NCI-H1436 treated with DMSO at 0.1 percent for 48 hours (cell line): ENCODE data around the gene ABHD12.
"Not testable (repeated sequence)": the region's sequence is repeated elsewhere in the genome, so short reads cannot be mapped to it uniquely, and the experiment has no call there.

Experiments
- DNase-seq: peaks from one replicate; lab custom pipeline; 2025; lab: John Stamatoyannopoulos, UW

ABHD12 gene

DNA sequence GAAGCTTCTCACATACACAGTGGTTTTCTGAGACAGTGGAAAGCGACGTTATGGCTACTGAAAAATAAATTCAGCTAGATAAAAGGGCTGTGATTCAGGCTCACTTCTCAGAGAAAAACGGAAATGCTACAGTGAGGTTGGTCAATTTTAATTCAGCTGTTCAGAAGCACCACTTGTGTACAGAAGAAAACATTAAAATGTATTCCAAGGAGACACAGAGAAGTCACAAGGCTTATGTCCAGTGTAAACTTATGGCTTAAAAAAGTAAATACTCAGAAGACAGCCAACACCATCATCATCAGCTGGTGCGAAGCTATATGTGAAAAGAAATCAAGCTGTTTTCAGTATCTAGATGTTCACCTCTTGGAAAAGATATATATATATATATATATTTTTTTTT, 68.6 kb downstream of the ABHD12 start:
- no peak for DNase-seq

DNA sequence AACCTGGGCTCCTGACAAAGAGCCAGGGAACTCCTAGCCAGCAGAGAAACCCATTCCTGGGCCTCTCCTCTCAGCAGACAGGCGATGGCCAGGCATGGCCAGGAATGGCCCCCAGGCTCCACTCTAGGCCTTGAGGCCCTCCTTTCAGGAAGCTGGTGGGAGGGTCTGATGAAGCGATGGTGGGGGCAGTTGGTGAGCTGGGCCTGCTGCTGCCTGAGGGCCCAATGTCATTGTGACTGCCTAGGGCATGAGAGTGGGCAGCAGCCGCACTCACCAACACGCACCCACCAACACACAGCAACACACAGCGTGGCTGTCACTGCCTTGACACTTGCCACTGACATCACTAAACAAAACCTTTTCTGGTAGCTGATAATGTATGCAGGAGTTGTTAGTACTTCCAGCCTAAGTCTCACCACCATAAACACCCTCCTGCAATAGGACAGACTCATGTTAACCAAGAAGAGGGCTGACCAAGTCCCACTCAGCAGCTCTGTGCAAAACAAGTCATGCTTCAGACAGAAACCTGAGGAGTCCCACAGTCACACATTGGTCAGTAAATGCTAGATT, 69.3 kb downstream of the ABHD12 start:
- no peak for DNase-seq

DNA sequence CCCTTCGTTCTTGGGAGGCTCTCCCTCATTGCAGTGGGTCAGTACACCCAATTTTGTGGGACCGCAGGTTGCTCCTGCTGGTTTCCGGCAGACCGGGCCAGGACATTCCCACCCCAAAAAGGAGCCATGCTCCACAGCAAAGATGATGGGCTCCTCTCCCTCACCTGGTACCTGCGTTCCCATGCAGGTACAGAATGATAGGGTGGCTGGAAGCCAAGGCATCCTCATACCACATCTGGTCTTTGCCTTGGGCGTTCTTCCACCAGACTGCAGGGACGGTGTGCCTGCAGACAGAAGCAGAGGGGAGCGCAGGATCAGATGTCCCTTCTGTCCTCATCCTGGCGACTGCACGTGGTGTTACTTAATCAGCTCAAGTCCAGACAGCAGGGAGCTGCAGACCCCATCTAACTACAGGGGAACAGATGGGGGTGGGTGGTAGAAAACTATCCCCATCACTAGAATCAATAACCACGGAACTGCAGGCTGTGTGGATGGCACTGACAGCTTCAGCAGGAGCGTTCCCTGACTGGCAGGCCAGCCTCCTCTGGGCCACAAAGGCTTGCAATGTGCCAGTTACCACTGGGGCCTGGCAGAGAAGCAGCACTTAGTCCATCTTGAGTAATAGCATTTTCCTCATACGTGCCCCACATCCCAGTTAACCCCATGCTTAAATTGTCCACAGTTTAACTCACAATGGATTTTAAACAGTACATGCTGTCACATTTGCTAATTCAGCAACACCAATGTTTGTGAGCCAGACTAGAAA, 70.4 kb downstream of the ABHD12 start:
- DNase-seq: no peak

DNA sequence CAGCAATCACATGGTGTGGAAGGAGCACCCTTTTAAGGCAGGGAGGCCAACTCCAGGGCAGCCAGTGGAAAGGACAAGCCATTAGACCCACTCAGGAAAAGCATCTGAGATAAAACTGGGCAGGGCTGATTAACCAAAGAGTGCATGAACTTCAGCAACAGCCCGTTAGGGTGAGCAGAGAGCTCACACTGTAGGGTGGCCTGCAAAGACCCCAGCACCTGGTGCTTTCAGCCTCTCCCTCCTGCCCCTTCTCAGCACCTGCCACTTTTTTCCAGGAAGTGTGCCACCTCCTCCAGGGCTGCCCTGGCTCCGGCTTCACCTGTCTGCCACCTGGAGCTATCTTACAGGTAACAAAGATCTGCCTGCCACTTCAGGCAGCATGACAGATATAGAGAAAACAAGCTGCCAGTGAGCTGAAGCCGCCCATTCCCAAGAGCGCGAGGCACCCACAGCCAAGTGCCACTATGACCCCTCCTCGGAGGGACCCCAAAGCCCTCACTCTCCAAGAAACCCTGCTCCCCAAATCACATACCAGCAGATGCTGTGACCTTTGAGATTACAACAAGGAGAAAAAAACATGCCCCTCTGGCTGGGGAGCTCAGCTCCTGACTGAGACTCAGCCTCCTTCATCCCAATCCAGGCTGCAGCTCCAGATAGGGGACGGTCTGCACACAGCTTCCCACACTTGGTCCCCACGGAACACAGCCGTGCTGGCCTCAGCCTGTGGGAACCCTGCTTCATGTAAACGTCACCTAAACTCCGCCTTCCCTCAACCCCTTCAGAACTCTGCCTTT, 71.2 kb downstream of the ABHD12 start:
- no peak for DNase-seq

DNA sequence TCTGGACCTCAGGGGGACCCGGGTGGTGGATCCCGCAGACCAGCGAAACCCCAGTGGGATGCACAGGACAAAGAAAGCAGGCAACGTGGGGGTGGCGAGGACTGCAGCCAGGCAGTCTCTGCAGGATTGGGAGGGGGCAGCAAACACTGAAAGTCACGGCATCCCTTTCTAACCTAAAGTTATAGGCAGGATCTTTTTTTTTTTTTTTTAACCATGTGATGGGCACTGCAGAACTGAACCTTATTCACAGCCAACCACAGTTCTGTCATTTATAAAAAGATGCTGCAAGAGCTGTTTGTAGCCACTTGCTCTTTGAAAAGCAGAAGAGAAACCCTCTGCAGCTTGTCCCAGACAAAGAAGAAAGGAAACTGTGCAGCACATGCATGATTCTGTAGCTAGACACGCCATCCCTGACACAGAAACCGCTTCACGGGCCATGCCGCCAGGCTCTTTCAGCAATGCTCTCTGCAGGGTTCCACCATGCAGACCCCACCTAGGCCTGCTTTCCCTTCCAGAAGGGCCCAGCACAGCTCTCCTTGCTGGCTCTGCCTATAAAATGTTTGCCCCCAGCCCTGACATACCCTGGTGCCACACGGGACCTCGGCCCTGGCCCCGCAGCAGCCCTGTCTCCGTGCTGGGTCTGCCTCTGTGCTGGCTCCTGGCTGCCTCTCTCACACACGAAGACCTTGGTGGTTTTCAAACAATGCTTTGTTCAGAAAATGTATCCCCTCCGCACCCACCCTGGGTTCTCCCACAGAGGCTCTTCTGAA, 72.0 kb downstream of the ABHD12 start:
- DNase-seq: no peak

DNA sequence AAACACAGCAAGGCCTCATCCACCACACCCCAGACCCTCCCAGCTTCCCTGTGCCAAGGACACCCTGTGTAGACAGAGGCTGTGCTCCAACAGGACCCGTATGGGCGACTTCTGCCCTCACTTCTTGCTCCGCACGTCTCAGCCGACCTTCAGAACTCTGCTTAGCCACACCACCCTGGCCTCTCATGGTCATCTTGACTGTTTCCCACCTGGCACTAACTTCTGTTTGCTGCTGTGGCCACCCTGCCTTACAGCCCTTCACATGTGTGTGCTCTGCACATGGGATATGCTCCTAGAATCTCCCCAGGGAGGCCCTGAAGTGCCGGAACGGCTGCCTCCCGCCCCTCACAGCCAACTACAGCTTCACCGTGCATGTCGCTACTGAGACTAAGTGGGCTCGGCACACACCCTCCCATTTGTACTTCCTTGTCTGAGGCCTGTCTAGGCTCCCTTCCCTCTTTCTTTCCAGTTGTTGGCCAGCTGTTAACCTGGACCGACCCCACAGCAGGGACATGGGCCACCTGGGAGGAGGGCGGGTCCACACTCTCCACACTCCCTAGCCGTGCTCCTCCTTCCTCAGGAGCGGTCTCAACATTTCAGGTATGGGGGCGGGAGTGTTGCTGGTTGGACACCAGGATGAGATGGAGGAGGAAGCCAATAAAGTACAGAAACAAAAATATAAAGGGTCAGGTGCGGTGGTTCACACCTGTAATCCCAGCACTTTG, 73.1 kb downstream of the ABHD12 start:
- DNase-seq: no peak

DNA sequence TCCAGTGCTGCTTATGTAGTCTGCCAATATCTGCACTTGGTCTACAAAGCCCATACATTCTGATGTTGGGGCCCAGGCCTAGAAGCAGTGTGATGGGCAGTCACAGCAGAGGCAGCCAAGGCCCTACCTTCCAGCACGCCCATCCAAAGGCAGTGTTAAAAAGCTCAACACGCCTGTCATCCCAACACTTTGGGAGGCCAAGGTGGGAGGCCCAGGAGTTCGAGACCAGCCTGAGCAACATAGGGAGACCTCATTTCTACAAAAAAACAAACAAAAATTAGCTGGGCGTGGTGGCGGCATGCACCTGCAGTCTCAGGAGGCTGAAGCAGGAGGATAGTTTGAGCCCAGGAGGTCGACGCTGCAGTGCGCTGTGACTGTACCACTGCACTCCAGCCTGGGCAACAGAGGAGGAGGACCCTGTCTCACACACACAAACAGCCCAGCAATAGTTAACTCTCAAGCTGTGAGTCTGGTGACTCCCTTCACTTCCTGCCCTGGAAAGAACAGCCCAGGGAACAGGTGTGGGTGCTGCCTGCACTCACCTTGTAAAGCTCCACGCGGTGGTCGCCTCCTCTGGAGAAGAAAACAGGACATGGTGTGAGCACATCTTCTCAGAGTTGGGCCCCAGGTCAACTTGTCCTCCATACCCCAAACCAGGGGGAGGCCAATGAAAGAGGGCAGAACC, 74.0 kb downstream of the ABHD12 start:
- DNase-seq: no peak

DNA sequence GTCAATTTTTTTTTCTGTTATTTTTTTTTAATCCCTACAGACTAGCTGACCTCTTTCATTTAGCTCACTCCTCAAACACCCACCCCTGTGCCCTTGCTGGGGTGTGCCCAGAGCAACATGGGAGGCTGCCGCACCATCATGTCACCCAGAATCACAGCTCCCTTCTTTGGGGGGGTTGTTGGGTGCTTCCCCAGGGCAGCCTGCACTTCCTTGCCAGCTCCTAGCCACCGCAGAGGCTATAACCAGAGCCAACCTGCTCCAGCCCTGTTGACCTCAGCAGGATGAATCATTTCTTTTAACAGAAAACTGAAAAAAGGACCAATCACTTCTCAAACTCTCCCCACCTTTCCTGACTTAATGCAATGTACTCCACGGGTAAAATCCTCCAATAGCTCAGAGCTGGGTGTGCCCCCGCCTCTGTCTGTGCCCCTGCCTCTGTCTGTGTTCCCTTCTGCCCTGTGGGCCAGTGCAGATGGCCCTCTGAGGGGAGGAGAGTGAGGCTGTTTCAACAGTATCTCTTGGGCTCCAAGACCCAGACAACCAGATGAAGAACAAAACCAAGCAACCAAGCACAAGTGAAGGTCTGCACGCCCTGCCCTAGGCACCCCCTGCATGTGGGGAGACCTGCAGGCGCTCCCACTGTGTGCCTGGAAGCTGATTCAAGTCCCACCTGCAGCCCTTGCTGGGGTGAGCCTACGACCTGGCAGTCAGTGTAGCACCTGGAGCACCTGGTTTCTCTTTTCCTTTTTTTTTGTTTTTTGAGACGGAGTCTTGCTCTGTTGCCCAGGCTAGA, 75.0 kb downstream of the ABHD12 start:
- no peak for DNase-seq

DNA sequence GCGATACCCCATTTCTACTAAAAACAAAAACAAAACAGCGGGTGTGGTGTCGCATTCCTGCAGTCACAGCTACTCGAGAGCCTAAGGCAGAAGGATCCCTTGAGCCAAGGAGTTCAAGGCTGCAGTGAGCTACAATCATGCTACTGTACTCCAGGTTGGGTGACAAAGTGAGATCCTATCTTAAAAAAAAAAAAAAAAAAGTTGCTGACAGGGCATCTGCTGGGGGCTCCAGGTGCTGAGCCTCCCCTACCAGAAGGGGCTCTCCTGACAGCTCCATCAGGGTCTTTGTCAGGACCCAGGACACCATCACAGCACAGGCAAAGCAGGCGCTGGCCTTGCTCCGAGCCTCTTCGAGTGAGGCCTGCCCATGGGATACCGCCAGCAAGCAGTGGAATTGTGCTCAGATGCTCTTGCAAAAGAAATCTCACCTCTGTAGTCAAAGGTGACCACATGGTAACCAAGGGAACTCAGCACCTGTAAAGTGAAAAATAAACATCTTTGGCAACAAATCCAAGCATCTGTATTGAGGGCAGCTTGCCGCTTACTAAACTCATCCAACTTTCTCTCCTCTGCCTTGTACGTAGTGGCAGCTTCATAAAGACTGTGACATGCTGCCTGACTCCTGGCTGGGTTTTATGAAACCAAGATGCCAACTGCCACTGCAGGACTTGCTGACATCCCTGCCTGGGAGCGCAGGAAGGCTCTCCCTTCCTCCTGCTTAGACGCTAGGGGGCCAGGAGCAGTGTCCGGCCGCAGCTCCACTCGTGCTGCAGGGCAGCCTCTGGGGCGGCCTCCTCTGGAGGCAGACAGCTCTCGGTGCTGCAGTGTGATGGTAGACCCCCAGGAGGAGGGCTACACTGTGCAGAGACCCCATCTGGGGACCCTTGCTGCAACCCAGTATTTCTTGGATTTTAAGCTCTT, 75.9 kb downstream of the ABHD12 start:
- no peak for DNase-seq

DNA sequence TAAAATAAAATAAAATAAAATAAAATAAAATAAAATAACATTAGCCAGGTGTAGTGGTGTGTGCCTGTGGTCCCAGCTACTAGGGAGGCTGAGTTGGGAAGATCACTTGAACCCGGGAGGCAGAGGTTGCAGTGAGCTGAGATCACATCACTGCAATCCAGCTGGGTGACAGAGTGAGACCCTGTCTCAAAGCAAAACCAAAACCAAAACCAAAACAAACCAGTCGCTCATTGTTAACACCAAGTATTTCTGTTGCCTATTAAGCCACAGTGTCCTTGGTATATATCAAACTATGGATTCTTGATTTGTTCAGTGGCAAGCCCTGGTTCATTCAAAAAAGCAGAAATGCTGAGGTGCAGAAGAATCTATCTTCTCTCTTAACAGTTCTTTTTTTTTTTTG, 77.0 kb downstream of the ABHD12 start:
- DNase-seq: no peak

DNA sequence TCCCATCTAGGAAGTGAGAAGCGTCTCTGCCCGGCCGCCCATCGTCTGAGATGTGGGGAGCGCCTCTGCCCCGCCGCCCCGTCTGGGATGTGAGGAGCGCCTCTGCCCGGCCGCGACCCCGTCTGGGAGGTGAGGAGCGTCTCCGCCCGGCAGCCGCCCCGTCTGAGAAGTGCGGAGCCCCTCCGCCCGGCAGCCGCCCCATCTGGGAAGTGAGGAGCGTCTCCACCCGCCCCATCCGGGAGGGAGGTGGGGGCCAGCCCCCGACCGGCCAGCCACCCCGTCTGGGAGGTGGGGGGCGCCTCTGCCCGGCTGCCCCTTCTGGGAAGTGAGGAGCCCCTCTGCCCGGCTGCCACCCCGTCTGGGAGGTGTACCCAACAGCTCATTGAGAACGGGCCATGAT, 77.9 kb downstream of the ABHD12 start:
- DNase-seq: not testable (repeated sequence)

DNA sequence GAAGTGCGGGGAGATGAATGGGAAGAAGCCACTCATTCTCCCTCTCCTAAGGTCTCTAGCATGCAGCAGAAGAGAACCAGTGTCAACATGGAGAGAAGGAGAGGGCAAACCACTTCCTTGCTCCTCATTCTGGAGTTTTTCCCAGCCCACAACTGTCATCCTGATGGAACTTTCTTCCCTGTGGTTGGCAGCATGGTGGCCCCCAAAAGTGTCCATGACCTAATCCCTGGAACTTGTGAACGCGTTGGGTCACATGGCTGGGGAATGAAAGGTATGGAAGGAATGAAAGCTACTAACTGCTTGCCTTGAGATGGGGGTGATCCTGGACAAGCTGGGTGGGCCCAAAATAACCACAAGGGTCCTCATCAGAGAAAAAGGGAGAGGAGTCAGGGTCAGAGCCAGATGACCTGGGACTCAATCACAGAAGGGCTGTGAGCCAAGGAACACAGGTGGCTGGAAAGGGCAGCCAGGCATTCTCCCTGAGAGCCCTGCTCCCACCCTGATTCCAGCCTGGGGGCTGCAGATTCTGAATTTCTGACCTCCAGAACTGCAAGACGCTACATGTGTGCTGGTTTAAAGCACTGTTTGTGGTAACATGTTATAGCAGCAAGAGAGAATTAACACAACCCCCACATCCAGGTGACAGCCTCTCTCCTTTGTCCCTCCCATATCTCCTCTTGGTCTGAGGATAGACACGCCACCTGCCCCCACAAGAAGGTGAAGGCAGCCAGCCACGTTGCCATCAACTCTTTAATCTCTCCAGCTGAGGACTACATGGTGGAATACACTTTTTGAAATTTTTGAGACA, 79.5 kb downstream of the ABHD12 start:
- DNase-seq: no peak

DNA sequence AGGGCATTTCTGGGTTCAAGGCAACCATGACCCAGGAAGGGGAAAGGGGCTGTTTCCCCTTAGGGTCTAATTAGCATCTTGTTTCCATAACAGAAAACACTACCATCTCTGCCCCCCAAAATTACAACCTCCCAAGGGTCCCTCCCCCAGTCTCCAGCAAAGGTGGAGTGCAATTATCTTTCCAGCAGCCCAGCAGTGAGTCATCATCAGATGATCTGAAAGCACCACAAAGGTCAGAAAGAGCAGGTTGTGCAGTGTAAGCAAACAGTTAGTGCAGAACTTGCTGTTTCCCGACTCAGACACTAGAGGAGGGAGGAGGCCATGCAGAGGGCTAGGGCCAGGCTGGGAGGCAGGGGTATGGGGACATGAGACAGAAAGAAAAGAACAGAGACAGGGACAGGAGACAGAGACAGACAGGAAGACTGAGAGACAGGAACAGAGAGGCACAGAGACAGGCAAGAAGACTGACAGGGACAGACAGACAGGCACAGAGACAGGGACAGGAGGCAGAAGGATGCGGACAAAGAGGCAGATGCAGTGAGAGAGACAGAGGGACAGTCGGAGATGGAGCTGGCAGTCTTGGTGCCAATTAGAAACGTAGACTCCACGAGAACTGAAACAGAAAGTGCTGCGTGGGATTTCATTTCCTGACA, 80.2 kb downstream of the ABHD12 start:
- no peak for DNase-seq

DNA sequence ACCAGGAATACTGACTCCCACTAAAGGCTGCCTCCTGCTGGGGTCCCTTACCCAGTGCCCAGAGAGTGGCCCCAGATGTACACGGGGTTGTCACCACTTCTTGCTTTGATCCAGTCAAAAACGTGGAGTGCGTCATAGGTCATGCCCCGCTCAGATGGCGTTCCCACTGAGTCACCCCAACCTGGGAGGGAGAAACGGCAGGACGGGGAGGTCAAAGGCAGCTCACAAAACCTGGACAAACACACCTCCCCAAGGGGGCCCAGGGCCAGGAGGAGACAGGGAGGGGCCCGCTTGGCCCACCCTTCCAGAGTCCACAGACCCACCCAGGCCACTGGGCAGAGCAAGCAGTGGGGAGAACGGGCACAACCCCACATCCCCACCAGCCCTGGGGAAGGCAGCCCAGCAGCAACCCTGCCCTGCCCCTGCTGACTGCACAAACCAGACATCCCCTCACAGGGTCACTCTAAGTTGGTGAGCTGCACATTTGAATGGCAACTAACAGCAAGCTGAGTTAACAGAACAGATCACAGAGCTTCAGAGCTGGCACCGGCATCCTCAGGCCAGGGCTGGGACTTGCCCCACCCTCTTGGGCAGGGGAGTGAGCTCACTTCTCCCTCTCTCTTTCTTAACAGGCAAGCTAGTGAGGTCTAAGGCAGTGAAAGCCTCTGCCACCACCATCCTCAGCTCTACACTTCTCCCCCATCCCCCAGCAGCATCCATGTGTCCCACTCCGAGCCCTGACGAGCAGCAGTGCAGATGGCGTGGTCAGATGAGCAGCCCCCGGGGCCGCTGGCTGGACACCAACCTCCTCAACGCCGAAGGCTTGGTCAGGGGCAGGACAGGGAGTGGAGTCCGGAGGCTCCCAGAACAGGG, 81.0 kb downstream of the ABHD12 start:
- DNase-seq: no peak

DNA sequence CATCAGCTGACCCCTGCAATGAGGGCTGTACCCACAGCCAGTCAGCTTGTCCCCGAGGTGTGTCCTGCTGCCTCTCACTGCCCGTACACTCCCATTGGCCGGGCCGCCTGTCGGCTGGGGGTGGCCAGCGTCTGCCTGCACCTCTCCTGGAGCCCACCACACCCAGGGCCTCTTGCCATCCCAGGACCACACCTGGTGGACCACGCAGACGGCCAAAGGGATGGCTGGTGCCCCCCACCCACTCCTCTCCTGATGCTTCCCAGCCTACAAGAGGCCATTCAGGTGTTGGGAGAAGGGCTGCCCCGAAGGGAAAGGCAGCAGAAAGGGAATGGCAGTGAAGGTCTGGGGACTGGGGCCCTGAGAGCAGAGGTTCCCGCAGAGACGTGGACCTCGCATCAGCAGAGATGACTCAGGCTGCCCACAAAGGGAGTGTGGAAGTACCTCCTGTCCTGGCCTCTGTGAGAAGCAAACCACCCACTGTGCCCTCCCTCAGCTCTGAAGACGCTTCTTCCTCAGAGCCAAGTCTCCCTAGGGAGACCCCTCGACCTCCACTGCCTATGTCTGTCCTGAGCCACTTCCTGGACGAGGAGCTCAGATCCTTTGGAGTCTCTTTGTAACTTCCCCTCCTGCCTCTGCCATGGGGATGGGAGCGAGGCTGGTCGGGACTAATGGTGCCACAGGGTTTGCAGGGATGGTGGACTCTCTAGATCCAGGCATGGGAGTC, 81.8 kb downstream of the ABHD12 start:
- DNase-seq: no peak

DNA sequence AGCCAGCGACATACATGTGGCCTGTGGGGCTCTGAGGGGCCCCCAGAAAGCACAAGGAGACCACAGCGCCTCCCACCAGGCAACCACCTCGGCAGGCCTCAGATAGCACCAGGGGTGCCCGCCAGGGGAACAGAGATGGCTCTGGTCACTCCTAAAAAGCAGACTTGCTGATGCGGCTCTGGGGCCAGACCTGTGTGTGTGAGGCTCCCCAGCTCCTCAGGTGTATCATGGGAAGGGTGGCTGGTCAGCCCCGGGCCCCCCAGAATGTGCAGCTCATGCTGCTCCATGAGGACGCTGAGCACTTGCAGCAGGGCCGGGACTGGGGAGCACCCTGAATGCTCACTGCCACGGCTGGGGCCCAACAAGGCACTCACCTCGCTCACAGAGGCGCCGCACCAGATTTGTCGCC, 82.5 kb downstream of the ABHD12 start:
- DNase-seq: no peak
